ENCODE results near the gene MESP2. TPM values are rescaled to one million over a fixed set of nuclear protein-coding genes. Genes with fewer than 3 reads are reported as not detected.

MESP2 gene
- total and polyA plus RNA-seq, 2 of the 8 experiments (the other 6 are each of a cell fraction or from before 2014, with no cell fraction given), result 0.35 to 0.80 TPM

- no peaks in the 10 kb centered on the region for H3K79me2 ChIP-seq (ENCODE audit: control insufficient read depth in 1 of 2, insufficient read depth in 2 of 2, low read length in 2 of 2)
- no peak overlapping the region for H3K9ac ChIP-seq (replicated peaks in 1 of 4; ENCODE audit: extremely low read depth in 1 of 4, low read depth in 3 of 4, low read length in 3 of 4)
- peaks cover 0 to 13% (median 1%) of the 10 kb centered on the region in 4 experiments; a peak in 4 of 7 replicates for H3K4me1 ChIP-seq (replicated peaks in 1 of 4; ENCODE audit: control insufficient read depth in 3 of 4, insufficient read depth in 4 of 4, low read length in 3 of 4)
- H3K36me3 ChIP-seq (ENCODE audit: control insufficient read depth in 2 of 4, insufficient read depth in 4 of 4, low read length in 3 of 4), result no peaks in the 10 kb centered on the region
- FAIRE-seq, result no peak
- TF ChIP-seq TAF7 (optimal IDR thresholded peaks at IDR 0.05; ENCODE audit: borderline replicate concordance, low read depth, low read length) (no peak), HDAC6 (IDR thresholded peaks at IDR 0.05; ENCODE audit: low read depth, low read length) (no peak), CTCF (IDR thresholded peaks at IDR 0.05; ENCODE audit: control extremely low read depth in 1 of 3, insufficient read depth in 1 of 3, low read depth in 1 of 3, low read length in 3 of 3) (no peak), CHD2 (IDR thresholded peaks at IDR 0.05; ENCODE audit: low read length) (no peak)
- no peak overlapping the region for H3K27ac ChIP-seq (ENCODE audit: low read depth, low read length)
- no peak overlapping the region; the same call in 1 of the 2 replicates for H4K8ac ChIP-seq (ENCODE audit: extremely low read depth, insufficient read depth, low read length)
- H3K14ac ChIP-seq (ENCODE audit: insufficient read length), result no peak overlapping the region
- H3K79me1 ChIP-seq (ENCODE audit: low read depth, low read length), result no peaks in the 10 kb centered on the region
- no peak overlapping the region for H3K56ac ChIP-seq (replicated peaks; ENCODE audit: insufficient read length, low read depth, low read length)
- POLR2A ChIA-PET (ENCODE audit: partially characterized antibody), result no interaction called here
- CTCF ChIA-PET (ENCODE audit: partially characterized antibody), result interaction anchor here (0.9 to 2.8 kb wide), 4 partner anchors 44 to 71 kb away, joined by 4 to 11 read pairs (median 4); no protein-coding TSS in a partner anchor
- H3K9me3 ChIP-seq (ENCODE audit: insufficient read depth in 2 of 2, low read depth in 1 of 2, low read length in 1 of 2), result no peaks in the 10 kb centered on the region
- H3K27me3 ChIP-seq (replicated peaks in 1 of 4; ENCODE audit: control insufficient read depth in 3 of 4, extremely low read depth in 1 of 4, insufficient read depth in 3 of 4, low read length in 3 of 4), result no peaks in the 10 kb centered on the region; a peak in 1 of 7 replicates
- H3K4ac ChIP-seq (replicated peaks; ENCODE audit: insufficient read length, low read depth, low read length), result no peak overlapping the region
- peak overlapping the region; percentile 39; the same call in 1 of the 2 replicates for H2BK12ac ChIP-seq (ENCODE audit: low read depth, low read length)
- H2BK120ac ChIP-seq (replicated peaks; ENCODE audit: low read depth, low read length), result no peak overlapping the region
- no peaks in the 10 kb centered on the region for H3K23me2 ChIP-seq (ENCODE audit: low read depth, low read length)
- H2AK5ac ChIP-seq (ENCODE audit: low read depth, low read length), result no peak overlapping the region
- no peaks in the 10 kb centered on the region for H4K20me1 ChIP-seq (replicated peaks in 1 of 2; ENCODE audit: control insufficient read depth in 1 of 2, insufficient read depth in 2 of 2, low read length in 2 of 2)
- no peak overlapping the region for H2AFZ ChIP-seq (ENCODE audit: low read length)
- H4K5ac ChIP-seq (ENCODE audit: insufficient read length, low read depth, low read length), result no peak overlapping the region
- no peak overlapping the region for H3K18ac ChIP-seq (ENCODE audit: extremely low read depth, low read length)
- no peak overlapping the region for H2BK20ac ChIP-seq (ENCODE audit: low read length)
- no peak overlapping the region for H2BK15ac ChIP-seq (ENCODE audit: low read length)
- H3K4me3 ChIP-seq (ENCODE audit: extremely low read depth in 1 of 4, insufficient read depth in 2 of 4, low read depth in 3 of 4, low read length in 4 of 4), result no peak overlapping the region
- H3K23ac ChIP-seq (ENCODE audit: insufficient read length), result no peak overlapping the region
- H2BK5ac ChIP-seq (ENCODE audit: low read depth, low read length), result 0 out of 2 replicates have a peak overlapping the region, but pooled peaks have one; percentile 71
- 91% methylated on average over 23 of the region's 29 CpGs; no CpG with 5 or more reads in 1 of the 2 experiments for WGBS, 2 experiments (ENCODE audit: extremely low coverage in 1 of 2, insufficient coverage in 1 of 2, insufficient read length in 1 of 2, insufficient replicate concordance in 2 of 2, low coverage in 1 of 2, low lambda C conversion rate in 2 of 2, missing lambda C conversion rate in 1 of 2)
- DNase-seq (ENCODE audit: low read depth in 1 of 2, low spot score in 2 of 2), result no peak
- no peak overlapping the region for H3K4me2 ChIP-seq (ENCODE audit: insufficient read depth in 1 of 2, low read depth in 2 of 2, low read length in 2 of 2)
- no peak overlapping the region for H4K91ac ChIP-seq (replicated peaks; ENCODE audit: insufficient read length, low read length)
Observed at GRCh38 chr15:89805241-89806209, 29.4 kb downstream of the MESP2 start.
